GM21360 (cell line): ENCODE results near the gene HNF4A.
"Not testable (repeated sequence)": the region's sequence is repeated elsewhere in the genome, so short reads cannot be mapped to it uniquely, and the experiment has no call there.

Experiments used
- ATAC-seq: cut with Tn5 transposase; IDR thresholded peaks from one replicate; pipeline ENCODE4 v1.9.1; 2021; ENCODE audit warnings: mild to moderate bottlenecking, moderate library complexity; ENCODE audit not compliant: unreplicated experiment

The HNF4A gene

DNA sequence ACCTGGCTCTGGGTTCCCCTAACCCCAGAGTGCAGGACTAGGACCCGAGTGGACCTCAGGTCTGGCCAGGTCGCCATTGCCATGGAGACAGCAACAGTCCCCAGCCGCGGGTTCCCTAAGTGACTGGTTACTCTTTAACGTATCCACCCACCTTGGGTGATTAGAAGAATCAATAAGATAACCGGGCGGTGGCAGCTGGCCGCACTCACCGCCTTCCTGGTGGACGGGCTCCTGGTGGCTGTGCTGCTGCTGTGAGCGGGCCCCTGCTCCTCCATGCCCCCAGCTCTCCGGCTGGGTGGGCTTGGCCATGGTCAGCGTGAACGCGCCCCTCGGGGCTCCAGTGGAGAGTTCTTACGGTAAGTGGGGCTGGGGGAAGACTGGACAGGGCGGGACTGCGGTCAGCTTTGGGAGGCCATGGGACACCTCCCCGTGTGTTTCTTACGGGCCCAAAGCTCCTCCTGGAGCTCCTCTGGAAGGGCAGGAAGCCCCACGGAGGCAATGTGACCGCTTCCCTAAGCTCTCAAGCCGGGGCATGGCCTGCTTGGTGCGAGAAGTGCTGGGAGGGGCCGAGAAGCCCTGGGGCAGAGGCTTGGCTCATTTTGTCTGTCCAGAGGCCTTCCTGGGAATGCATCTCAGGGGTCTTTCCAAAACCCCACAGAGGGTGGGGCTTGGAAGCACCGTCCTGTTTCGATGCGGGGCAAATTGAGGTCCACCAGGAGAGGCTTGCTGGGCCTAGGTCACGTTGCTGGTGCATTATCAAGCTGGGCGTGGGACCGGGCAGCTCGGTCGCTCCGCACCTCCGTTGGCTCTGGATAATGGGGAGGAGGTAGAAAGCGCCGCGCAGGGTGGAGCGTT lies at the start of gene HNF4A:
Gene HNF4A, plus strand, starts transcription at position 202 of the 855 bp plus-strand sequence. Its CDS starts 106 bp downstream, at position 308.
- ATAC-seq = no peak

- no peak for ATAC-seq
Measured at GRCh38 chr20:44306927-44307326, 48.6 kb upstream of the HNF4A start.

DNA sequence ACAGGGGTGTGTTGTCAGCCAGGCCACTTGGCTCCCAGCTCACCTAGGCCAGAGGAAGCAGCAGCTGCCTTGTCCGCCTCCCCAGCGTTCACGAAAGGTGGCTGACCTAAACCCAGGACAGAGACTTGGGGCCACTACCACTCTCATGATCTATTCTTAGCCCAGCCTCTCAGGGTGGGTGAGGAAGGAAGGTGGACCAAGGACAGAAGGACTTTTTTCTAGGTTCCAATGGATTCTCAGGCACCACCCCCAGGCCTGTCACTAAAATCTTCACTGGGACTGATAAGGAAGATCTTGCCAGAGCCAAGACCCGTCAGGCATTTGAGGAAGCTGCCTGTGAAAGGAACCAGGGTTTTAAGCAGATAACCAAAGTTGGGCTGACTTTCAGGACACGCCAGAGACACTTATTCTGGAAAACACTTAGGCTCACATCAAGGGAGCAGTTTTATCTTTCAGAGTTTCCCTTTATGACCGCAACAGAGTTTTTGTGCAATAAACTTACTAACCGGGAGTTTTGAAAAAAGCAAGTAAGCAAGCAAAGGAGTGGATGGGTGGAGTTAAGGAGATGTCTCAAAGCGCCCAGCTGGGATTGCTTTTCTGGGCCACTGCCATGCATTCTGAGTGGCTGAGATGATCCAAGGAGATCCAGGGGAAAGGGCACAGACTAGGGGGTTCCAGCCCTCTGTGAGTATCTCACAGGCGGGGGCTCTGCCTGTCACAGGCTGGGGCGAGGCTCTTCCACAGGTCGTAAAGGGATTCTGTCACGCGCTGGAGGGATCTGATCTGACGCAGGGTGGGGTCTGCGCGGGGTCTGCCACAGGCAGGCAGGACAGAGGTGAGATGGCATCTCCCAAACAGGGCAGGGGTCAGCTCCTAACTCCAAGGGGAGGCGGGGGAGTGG lies 45.5 kb upstream of the HNF4A start:
- ATAC-seq = no peak

- peak; percentile 89 for ATAC-seq
Measured at GRCh38 chr20:44310664-44311639, 44.5 kb upstream of the HNF4A start, which contains the start of gene FITM2. Gene FITM2 (minus strand): TSS chr20:44311202. CDS start chr20:44311148, 54 bp downstream.

DNA sequence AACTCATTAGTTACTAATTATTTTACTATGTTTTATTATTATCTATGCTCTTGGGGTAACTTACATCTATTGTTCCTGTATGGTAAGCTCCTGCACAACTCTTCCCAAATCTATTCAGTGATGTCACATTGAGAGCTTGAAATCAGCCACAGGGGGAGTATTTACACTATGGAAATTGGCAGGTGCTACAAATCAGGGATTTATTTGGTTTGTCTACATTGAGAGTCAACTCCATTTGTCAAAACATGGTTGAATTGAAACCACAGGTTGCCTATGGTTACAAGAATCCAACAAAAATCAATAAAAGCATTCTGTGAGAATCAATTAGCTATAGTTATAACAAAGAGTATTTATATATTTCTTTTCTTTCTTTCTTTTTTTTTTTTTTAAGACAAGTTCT lies 40.6 kb upstream of the HNF4A start:
- no peak for ATAC-seq

GRCh38 chr20:44319839-44320422 lies 35.6 kb upstream of the HNF4A start:
- no peak for ATAC-seq

DNA sequence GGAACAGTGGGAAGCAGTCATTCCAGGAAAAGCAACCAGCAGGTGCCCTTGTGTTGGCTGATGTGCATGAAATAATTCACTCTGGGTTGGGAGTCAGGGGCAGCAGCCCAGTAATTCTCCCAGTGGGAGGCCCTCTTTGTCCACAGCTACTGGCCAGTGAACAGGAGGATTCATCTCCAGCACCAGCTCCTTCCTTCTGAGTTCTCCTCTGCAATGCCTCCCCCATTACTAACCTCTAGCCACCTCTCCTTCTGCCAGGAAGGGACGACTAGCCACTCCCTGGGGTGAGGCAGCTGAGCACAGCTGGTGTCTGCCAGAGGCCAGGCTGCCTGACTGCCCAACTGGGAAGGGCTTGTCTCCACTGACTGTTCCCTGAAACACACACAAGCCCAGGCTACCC lies 31.2 kb upstream of the HNF4A start:
- ATAC-seq = no peak

DNA sequence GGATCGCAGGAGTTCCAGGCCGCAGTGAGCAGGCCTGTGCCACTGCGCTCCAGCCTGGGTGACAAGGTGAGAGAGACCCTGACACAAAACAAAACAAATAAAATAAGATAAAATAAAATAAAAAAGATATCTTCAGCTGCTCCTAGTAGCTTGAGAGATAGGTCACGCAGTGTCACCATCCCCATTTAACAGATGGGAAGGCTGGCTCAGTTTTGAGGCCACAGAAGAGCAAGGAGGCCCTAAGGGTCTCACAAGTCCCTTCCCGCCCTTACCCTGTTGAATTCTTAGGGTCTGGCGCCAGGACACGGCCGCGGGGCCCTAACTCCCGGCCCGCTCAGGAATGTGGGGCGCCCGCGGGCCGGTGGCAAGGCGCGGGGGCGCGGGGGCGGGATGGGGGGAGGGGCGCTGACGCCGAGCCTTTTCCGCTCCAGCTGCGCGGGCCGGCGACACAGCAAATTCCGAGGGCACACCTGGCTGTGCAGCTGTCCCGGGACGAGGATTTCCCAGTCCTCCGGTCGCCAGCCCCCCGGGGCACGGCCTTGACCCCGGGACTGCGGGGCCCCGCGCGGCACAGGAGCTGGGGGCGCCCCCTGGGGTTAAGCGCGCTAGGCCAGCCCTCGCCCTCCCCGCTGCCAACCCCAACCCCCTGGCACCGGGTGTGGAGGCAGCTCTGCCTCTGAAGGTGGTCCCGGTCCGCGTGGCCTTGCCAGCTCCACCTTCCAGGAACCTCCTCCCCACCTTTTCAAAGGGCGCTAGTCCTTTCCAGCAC lies 28.9 kb upstream of the HNF4A start:
- ATAC-seq = no peak

DNA sequence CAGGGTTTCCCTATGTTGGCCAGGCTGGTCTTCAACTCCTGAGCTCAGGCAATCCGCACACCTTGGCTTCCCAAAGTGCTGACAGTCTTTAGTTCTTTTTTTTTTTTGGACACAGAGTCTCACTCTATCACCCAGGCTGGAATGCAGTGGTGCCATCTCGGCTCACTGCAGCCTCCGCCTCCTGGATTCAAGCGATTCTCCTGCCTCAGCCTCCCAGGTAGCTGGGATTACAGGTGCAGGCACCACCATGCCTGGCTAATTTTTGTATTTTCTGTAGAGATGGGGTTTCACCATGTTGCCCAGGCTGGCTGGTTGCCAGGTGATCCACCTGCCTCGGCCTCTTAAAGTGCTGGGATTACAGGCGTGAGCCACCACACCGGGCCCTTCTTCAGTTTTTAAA lies 27.8 kb upstream of the HNF4A start:
- ATAC-seq = not testable (repeated sequence)

DNA sequence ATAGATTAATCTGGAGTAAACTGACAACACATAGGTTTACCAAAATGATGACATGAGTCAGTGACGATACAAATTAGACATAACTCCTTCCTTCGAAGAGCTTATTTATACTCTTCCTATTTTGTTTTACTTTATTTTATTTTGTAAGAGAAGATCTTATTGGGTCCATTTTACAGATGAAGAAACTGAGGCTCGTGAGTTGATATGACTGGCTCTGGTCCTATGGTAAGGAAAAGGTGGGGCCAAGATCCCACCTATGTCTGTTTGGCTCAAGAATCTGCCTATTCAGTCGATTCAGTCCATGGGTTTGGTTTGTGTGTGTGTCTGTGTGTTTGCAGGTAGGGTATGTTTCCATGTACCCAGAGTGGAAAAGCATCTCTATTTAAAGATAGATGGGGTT lies 27.1 kb upstream of the HNF4A start:
- ATAC-seq = no peak

- no peak for ATAC-seq
Measured at GRCh38 chr20:44331201-44331600, 24.3 kb upstream of the HNF4A start.

GRCh38 chr20:44334306-44334705 lies 21.2 kb upstream of the HNF4A start:
- no peak for ATAC-seq

GRCh38 chr20:44334709-44335108 lies 20.8 kb upstream of the HNF4A start:
- ATAC-seq = no peak

DNA sequence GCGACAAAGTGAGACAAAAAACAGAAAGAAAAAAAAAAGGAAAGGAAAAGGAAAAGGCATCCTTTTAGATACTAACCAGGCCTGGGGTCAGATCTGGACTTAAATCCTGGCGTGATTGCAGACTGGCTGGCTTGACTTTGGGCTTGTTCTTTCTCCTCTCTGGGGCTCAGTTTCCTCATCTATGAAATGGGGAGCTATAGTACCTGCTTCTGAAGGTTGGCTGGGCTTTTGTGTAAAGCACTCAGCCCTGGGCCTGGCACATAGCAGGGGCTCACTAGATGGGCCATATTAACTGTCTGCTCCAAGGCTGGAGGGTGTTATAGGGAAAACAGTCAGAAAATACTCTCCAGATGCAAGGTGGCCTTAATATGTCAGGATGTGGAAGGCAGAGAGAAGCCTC lies 19.8 kb upstream of the HNF4A start:
- no peak for ATAC-seq

DNA sequence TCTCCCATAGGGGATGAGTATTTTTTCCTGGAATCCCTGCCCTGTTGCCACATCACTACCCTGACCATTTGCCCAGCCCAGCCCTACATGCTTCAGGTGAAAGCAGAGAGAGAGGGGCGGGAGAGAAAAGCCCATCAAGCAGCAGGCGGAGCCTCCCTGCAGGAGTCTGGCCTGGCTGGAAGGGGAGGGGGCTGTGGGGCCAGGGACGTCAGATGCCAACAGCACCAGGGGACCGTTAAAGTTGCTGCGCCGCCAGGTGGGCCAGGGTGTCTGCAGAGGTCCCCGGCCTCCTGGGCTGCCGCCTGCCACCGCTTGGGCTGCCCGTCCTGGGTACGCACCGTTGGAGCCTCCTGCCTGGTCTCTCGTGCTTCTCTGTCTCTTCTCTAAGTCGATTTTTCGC lies 19.4 kb upstream of the HNF4A start:
- no peak for ATAC-seq

DNA sequence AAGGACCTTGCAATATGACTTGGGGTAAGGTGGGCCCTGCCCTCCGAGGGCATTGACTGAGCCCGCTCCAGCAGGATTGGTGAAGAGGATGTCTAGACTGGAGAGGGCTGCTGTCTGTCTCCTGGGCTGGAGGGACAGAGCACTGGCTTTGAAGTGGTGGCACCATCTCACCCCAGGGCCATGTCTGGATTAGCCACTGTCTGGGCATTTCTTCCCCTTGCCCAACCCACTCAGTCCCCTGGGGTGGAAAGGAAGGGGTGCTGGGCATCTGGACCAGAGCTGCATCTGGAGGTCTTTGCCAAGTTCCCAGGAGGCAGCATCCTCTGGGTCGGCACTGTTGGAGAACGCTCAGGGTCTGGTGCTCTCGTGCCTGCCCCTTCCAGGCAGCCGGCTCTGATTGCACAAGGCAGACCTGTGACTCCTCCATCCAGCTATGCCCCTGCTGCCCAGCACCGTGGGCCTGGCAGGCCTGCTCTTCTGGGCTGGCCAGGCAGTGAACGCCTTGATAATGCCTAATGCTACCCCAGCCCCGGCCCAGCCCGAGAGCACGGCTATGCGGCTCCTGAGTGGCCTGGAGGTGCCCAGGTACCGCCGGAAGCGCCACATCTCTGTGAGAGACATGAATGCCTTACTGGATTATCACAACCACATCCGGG lies 18.6 kb upstream of the HNF4A start, which contains the start of gene R3HDML:
Gene R3HDML, plus strand, starts transcription at position 319 of the 656 bp plus-strand sequence. Its CDS starts 115 bp downstream, at position 434.
- ATAC-seq = no peak

DNA sequence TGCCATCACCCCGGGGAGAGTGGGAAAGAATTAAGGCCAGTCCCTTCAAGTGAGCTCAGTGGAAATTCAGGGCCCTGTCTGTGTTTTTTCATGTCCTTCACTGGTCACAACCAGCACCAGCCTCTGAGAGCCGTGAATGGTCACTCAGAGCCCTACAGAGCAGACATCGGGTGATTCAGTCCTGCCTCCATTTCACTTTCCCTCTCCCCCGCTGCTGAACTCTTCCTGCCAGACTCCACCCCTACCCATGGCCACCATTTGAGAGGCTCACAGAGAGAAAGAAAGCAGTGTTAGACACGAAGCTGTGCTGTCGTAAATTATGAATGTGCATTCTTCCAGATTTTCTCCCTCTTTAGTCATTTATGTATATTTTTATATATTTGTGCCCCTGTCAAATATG lies 13.3 kb upstream of the HNF4A start:
- no peak for ATAC-seq

DNA sequence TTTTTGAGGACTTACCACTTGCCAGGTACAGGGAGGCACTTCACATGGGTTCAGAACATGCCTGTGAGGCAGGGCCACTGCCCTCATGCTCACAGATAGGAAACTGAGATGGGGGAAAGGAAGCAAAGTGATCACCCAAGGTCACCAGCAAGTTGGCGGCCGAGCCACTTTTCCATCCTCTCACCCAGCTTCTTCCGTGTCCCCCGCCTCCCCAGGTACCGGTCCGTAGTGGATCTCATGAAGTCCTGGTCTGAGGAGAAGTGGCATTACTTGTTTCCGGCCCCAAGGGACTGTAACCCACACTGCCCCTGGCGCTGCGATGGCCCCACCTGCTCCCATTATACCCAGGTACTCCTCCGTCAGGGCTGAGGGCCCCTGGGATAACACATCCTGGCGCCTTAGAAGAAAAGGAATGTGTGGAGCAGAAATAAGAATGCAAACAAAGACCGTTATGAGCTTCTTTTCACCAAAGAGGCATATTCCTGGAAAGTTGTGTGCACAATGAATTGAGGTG lies 12.3 kb upstream of the HNF4A start:
- no peak for ATAC-seq

DNA sequence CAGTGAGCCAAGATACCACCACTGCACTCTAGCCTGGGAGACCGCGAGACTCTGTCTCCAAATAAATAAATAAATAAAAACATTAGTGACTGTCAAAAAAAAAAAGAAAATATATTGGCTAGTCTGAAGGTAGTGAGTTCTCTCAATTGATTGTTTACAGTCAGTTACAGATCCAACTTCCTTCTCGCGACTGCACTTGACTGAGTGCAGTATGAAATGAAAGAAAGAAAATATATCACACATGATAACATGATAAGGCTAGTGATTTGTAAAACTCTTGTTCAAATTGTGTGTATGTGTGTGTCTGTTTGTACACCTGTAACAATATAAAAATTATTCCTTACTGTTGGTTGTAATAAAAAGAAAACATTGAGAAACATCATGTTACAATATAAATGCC lies 10.8 kb upstream of the HNF4A start:
- ATAC-seq = no peak
